ENCODE data around the gene NUBPL.

- TF ChIP-seq CTCF (IDR thresholded peaks at IDR 0.05) (no peak), ZMAT4 (CRISPR knock-in tag; IDR thresholded peaks at IDR 0.05) (no peak), MAX (CRISPR knock-in tag; IDR thresholded peaks at IDR 0.05) (no peak), MLX (CRISPR knock-in tag; IDR thresholded peaks at IDR 0.05) (no peak), USF1 (CRISPR knock-in tag; IDR thresholded peaks at IDR 0.05) (no peak), ZNF671 (CRISPR knock-in tag; IDR thresholded peaks at IDR 0.05) (no peak), ATF3 (CRISPR knock-in tag; conservative IDR thresholded peaks at IDR 0.05) (no peak), IRF1 (CRISPR knock-in tag; IDR thresholded peaks at IDR 0.05) (no peak), HMGA2 (CRISPR knock-in tag; IDR thresholded peaks at IDR 0.05) (no peak)
Measured at GRCh38 chr14:31837031-31837430, 275.8 kb downstream of the NUBPL start.

Measured in WTC11 (cell line).